HL-60/S4 (cell line): ENCODE results near the gene PQBP1.

ENCODE experiments used
- in situ Hi-C: fragments of 300-500 bp; cut with MboI; formaldehyde crosslinking; loops from 2 replicates; pipeline ENCODE4 v1.14.3; 2022; ENCODE audit warnings: low sequenced_read_pairs

PQBP1 gene

DNA sequence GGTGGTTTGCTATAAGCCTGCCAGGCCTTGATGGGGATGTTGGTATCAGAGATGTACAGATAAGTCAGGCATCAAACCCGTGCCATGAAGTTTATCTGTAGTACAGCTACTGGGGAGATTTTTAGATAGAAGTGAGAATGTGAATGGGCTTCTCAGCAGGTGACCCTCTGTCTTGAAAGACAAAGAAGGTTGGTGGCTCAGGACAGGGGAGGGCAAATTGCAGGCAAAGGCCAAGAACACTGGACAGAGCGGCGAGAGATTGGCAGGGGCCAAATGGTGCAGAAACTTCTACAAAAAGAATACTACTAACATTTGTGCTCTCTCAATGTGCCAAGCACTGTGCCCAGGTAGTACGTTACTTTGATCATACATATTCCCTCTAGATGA lies 23.0 kb downstream of the PQBP1 start:
- in situ Hi-C loops, result no loop called here

DNA sequence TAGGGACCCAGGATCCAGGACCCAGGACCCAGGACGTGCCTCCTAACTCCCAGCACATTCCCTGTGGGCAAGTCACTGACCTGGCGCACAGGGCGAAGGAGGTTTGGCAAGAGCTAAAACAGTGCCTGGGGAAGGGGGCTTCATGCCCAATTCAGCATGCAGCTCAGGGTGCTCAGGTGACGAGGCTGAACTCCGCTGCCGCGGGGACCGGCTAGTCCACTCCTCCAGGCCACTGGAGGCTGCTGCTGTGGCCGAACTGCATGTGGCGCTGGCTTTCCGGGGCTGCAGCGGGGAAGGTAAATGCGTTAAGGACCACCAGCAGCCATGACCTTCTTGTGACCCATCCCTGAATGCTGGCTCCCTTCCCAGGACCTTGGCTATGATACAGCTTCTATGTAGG lies 26.0 kb downstream of the PQBP1 start:
- in situ Hi-C loops, result no loop called here

DNA sequence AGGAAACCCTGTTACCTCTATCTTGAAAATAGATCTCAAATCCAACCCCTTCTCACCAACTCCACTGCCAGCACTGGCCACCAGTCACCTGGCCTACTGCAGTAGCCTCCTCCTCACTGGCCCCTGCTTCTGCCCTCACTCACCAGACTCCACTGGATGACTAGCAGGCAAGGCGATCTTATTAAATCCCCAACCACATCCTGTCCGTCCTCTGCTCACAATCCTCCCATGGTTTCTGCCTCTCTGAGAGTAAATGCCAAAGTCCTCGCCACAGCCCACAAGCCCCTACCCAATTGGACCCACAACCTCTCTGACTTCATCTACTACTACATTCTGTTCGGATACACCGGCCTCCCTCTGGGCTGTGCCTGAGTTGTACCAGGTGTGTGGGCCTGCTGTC lies 26.5 kb downstream of the PQBP1 start:
- in situ Hi-C loops, result no loop called here

DNA sequence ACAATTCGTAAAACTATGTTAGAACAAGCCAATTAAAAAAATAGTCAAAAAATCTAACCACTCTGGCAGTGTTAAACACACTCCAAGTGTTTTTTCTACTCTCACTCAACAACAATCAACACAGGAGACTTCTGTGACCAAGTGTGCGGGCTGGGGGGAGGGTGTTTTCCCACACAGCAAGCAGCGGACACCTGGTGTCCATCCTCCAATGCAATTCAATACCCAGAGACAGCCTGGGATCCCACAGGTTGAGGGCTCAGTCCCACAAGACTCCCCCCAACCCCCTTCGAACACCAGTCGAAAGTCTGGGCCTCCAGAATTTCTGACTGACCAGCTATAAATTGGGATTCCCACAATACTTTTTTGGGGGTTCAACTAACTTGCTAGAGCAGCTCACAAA lies 29.4 kb downstream of the PQBP1 start:
- in situ Hi-C loops, result no loop called here

DNA sequence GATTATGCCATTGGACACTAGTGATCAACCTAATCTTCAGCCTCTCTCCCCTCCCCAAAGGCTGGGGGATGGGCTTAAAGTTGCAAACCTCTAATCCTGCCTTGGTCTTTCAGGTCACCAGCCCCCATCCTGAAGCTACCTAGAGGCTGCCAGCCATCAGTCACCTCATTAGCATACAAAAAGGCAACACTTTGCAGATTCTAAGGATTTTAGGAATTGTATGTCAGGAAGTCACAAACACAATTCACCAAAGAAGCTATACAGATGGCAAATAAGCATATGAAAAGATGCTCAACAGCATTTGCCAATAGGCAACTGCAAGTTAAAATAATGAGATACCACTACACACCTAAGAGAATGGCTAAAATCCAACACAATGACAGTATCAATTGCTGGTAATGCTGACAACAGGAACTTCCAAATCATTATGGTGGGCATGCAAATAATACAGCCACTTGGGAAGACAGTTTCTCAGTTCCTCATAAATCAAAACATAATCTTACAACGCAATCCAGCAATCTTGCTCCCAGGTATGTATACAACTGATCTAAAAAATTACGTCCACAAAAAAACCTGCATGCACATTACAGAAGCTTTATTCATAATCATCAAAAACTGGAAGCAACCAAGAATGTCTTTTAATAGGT lies 30.1 kb downstream of the PQBP1 start:
- in situ Hi-C loops, result no loop called here

GRCh38 chrX:48933757-48934156 lies 36.0 kb downstream of the PQBP1 start:
- in situ Hi-C loops, result no loop called here

DNA sequence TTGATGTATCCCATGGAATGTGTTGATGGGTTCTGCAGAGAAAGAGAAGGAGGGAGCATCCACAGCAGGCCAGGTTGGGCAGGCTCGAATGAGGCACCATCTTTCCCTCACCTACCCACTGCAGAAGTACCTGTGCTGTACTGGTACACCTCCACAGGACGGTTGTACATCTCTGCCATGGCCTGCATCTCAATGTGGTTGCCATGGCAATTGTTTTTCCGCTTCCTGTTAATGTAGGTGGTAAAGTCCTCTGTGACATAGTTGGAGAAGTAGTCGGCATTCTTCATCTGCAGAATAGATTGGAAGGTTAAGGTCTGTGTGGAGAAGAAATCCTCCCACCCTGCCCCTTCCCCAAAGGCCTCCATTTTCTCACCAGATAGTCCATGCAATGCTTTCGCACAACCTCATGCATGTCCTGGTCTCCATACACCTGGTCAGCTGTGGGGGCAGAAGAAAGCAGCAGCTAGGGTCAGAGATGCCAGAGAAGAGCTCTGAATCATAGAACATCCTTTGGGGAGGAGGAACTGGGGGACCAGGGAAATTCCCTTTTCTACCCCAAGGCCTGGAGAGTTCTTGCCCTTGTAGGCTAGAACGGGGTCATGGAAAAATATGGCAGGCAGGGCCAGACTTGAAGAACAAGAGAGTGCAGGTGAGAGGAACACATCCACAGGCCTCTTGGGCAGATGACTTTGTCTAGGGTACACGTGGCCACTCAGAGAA lies 37.0 kb downstream of the PQBP1 start:
- in situ Hi-C loops, result no loop called here

GRCh38 chrX:48935301-48935670 lies 37.6 kb downstream of the PQBP1 start:
- in situ Hi-C loops, result no loop called here

- in situ Hi-C loops, result no loop called here
Observed at GRCh38 chrX:48936429-48937053, 38.8 kb downstream of the PQBP1 start.

DNA sequence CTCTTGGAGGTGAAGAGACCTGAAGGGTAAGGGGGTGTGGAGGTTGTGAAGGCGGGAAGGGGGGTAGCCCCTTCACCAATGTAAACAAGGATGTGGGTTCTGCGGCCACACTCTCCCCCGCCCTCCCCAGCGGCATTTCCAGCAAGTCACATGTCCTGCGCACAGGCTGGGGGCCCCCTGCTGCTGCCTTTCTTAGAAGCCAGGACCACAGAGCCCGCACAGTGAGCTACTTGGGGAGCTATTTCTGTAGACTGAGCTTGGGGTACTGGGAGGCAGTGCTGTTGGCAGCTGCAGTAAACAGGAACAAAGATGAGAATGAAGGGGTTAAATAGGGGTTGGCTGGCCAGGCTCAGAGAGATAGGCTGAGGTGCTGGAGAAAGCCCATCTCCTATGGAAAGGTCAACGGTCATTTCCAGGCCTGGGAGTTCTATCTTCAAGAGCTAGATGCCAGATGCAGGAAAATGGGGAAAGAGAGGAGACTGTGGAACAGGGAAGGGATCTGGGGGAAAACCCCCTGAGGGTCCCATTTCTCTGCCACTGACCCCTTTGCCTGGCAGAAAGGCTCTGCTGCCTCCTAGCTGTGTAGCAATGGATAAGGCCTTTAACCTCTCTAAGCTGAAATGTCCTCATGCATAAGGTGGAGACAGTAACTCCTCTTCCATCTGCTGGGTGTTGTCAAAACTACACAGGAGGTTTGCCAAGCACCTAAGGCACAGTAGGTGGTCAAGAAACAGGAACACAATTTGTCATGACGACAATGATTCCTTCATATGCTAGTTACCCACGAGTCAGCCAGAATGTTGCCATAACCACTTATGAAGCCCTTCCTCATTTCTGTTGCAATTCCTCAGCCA lies 39.6 kb downstream of the PQBP1 start:
- in situ Hi-C loops, result no loop called here

DNA sequence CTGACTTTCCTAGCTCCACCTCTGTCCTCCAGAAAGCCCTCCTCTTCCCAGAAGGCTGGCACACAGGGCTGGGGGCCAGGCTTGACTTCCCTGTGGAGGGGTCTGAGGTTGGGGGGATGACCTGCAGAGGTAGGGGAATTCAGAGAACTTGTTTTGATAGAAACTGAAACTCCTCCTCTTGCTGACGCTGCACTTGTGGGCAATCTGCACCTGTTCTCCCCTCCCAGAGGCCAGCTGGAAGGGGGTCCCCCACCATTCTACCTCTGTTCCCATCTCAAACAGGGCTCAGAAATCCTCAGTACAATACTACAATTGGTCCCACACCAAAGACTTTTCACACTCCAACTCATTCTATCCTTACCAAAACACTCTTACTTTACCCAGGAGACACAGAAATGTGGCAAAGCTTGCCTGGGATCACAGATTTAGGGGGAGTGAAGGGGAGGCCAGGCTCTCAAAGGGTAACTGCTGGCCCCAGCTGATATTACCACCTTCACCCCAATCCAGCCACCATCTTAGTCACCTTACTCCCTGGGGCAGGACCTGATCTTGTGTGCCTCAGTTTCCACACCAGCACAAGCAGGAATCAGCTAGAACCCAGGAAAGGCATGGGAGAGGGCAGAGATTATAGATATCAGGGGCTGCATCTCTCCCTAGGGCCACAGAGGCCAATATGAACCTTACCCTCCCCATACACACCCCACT lies 41.1 kb downstream of the PQBP1 start:
- in situ Hi-C loops, result no loop called here

- in situ Hi-C loops, result loop anchor here (10.0 kb wide), 1 partner anchor 285 kb away; no protein-coding TSS in a partner anchor
Observed at GRCh38 chrX:48939524-48940228, 41.9 kb downstream of the PQBP1 start.

- in situ Hi-C loops, result loop anchor here (10.0 kb wide), 1 partner anchor 286 kb away; no protein-coding TSS in a partner anchor
Observed at GRCh38 chrX:48940404-48940955, 42.8 kb downstream of the PQBP1 start.

- in situ Hi-C loops, result loop anchor here (10.0 kb wide), 1 partner anchor 288 kb away; no protein-coding TSS in a partner anchor
Observed at GRCh38 chrX:48942895-48943294, 45.2 kb downstream of the PQBP1 start.

- in situ Hi-C loops, result loop anchor here (10.0 kb wide), 1 partner anchor 291 kb away; no protein-coding TSS in a partner anchor
Observed at GRCh38 chrX:48945517-48946348, 48.0 kb downstream of the PQBP1 start.

GRCh38 chrX:48948589-48948988 lies 50.9 kb downstream of the PQBP1 start:
- in situ Hi-C loops, result loop anchor here (10.0 kb wide), 1 partner anchor 294 kb away; no protein-coding TSS in a partner anchor
